ENCODE data around the gene CDKN1C.

CDKN1C gene

GRCh38 chr11:2887515-2888195 is 2.1 kb upstream of the CDKN1C start:
- H3K4me3 ChIP-seq (ENCODE audit: control insufficient read depth, low read depth, low read length): no peak overlapping the region
- no peak for DNase-seq (ENCODE audit: low read depth)
- no peak for TF ChIP-seq CTCF (conservative IDR thresholded peaks at IDR 0.05; ENCODE audit: control insufficient read depth, insufficient read depth, low read depth, low read length)

- no peak for TF ChIP-seq CTCF (conservative IDR thresholded peaks at IDR 0.05; ENCODE audit: control insufficient read depth, insufficient read depth, low read depth, low read length)
- no peak for DNase-seq (ENCODE audit: low read depth)
- H3K4me3 ChIP-seq (ENCODE audit: control insufficient read depth, low read depth, low read length): no peak overlapping the region
These were observed 1.4 kb upstream of the CDKN1C start for GRCh38 chr11:2886936-2887335.

GRCh38 chr11:2886191-2886894 is 768 bp upstream of the CDKN1C start:
- DNase-seq (ENCODE audit: low read depth): peak; percentile 13
- H3K4me3 ChIP-seq (ENCODE audit: control insufficient read depth, low read depth, low read length): no peak overlapping the region
- TF ChIP-seq CTCF (conservative IDR thresholded peaks at IDR 0.05; ENCODE audit: control insufficient read depth, insufficient read depth, low read depth, low read length): no peak

GRCh38 chr11:2885017-2885677 is 428 bp downstream of the CDKN1C start:
- peak; percentile 16 for DNase-seq (ENCODE audit: low read depth)
- no peak for TF ChIP-seq CTCF (conservative IDR thresholded peaks at IDR 0.05; ENCODE audit: control insufficient read depth, insufficient read depth, low read depth, low read length)
- H3K4me3 ChIP-seq (ENCODE audit: control insufficient read depth, low read depth, low read length): peak overlapping the region; percentile 34

GRCh38 chr11:2883979-2884815 is 1.4 kb downstream of the CDKN1C start:
- no peak for TF ChIP-seq CTCF (conservative IDR thresholded peaks at IDR 0.05; ENCODE audit: control insufficient read depth, insufficient read depth, low read depth, low read length)
- peak overlapping the region; percentile 15 for H3K4me3 ChIP-seq (ENCODE audit: control insufficient read depth, low read depth, low read length)
- DNase-seq (ENCODE audit: low read depth): no peak

- peak overlapping the region; percentile 15 for H3K4me3 ChIP-seq (ENCODE audit: control insufficient read depth, low read depth, low read length)
- no peak for TF ChIP-seq CTCF (conservative IDR thresholded peaks at IDR 0.05; ENCODE audit: control insufficient read depth, insufficient read depth, low read depth, low read length)
- DNase-seq (ENCODE audit: low read depth): no peak
These were observed 2.0 kb downstream of the CDKN1C start for GRCh38 chr11:2883640-2883978.

Data from fibroblast of mammary gland (primary cell).